ENCODE data around the gene MBL2. TPM values are rescaled to one million over a fixed set of nuclear protein-coding genes. Genes with fewer than 3 reads are reported as not detected.

MBL2 gene
- polyA plus RNA-seq, 1 of the 3 experiments (the other 2 are of a cell fraction), result not detected

DNA sequence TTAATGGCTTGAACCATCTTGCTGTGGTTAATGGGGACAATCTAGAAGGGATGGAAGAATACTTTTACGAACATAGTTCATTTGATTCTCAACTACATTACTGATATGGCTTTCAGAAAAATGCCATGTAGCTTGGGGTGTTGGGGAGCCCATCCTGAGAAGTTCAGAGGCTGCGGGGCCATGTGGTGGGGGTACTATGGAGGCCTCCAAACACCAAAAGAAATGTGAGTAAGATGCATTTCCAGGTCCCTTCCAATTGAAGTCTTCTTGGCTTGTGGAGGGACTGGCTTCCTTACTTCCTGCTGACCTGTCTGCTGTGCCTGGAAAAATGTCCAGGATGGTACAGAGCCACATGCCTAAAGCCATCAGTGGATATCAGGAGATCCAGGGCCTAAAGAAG lies 1.6 kb upstream of the MBL2 start (continued):
- TF ChIP-seq, protein P1, sequence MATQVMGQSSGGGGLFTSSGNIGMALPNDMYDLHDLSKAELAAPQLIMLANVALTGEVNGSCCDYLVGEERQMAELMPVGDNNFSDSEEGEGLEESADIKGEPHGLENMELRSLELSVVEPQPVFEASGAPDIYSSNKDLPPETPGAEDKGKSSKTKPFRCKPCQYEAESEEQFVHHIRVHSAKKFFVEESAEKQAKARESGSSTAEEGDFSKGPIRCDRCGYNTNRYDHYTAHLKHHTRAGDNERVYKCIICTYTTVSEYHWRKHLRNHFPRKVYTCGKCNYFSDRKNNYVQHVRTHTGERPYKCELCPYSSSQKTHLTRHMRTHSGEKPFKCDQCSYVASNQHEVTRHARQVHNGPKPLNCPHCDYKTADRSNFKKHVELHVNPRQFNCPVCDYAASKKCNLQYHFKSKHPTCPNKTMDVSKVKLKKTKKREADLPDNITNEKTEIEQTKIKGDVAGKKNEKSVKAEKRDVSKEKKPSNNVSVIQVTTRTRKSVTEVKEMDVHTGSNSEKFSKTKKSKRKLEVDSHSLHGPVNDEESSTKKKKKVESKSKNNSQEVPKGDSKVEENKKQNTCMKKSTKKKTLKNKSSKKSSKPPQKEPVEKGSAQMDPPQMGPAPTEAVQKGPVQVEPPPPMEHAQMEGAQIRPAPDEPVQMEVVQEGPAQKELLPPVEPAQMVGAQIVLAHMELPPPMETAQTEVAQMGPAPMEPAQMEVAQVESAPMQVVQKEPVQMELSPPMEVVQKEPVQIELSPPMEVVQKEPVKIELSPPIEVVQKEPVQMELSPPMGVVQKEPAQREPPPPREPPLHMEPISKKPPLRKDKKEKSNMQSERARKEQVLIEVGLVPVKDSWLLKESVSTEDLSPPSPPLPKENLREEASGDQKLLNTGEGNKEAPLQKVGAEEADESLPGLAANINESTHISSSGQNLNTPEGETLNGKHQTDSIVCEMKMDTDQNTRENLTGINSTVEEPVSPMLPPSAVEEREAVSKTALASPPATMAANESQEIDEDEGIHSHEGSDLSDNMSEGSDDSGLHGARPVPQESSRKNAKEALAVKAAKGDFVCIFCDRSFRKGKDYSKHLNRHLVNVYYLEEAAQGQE (IDR thresholded peaks at IDR 0.05; ENCODE audit: low read depth, low read length), result no peak

DNA sequence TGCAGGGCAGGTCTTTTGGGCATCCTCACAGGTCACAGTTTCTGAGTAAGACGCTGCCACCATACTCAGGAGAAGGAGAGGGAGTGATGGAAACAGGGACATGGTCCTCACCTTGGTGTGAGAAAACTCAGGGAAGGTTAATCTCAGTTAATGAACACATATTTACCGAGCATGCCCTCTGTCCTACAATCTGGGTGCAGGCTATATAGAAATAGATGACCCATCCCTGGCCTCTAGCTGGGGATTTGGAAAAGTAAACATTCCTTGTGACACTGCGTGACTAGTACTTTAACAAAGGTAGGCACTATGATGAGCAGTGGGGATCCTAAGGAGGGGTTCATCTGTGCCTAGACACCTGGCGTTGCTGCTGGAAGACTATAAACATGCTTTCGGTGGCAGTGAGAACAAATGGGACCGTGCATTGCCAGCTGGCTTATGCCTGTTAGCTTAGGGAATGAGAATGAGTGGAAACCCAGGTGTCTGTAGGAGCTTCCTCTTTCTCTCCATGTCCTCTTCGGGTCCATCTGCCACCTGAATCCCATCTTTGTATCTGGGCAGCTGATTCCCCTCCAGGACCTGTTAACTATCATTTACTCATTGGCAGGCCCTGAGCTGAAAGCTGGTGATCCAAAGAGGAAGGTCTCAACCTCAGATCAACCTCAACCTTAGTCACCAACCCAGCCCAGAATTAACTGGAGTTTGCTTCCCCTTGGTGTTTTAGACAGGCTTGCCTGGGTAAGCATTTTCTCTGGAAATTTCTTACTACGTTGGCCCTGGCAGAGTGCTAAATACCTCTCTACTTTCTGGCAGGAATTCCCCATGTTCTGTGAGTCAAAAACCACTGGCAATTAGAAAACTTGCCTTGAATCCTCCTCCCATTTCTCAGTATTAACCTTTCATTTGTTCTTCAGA lies 794 bp downstream of the MBL2 start:
- Histone ChIP-seq H3K36me3 (replicated peaks in 1 of 2; ENCODE audit: control insufficient read depth in 1 of 2, insufficient read depth in 2 of 2, low read length in 1 of 2) (no peaks in the 10 kb centered on the region), H3K4me3 (ENCODE audit: low read depth in 2 of 2, low read length in 1 of 2) (no peak overlapping the region), H3F3A (replicated peaks; ENCODE audit: insufficient read depth) (no peaks in the 10 kb centered on the region), H4K20me1 (ENCODE audit: insufficient read depth) (no peaks in the 10 kb centered on the region), H3K9me3 (no peaks in the 10 kb centered on the region), H3K4me1 (ENCODE audit: control insufficient read depth in 1 of 2, insufficient read depth in 2 of 2, low read depth in 1 of 2, low read length in 1 of 2) (peaks cover 0 to 3% of the 10 kb centered on the region in 2 experiments; a peak in 1 of 4 replicates), H3K9ac (no peak overlapping the region), H3K4me2 (no peak overlapping the region), H3K79me2 (ENCODE audit: insufficient read depth) (no peaks in the 10 kb centered on the region), H3K9me2 (no peaks in the 10 kb centered on the region), H3K27ac (ENCODE audit: low read depth in 2 of 2, low read length in 1 of 2) (no peak overlapping the region), H2AFZ (ENCODE audit: low read depth) (no peak overlapping the region), H3K27me3 (ENCODE audit: insufficient read depth) (no peaks in the 10 kb centered on the region)
- ChIA-PET POLR2A (no interaction called here), CTCF (interaction anchor here (1.0 to 3.6 kb wide), 5 partner anchors 8 to 463 kb away, joined by 3 to 13 read pairs (median 4); no protein-coding TSS in a partner anchor)
- TF ChIP-seq CHD2 (IDR thresholded peaks at IDR 0.05; ENCODE audit: low read length, partially characterized antibody) (no peak), RAD21 (IDR thresholded peaks at IDR 0.05; ENCODE audit: low read length) (no peak)
- 42% methylated on average over 8 of the region's 8 CpGs for WGBS (ENCODE audit: low lambda C conversion rate)
- DNase-seq, result no peak

DNA sequence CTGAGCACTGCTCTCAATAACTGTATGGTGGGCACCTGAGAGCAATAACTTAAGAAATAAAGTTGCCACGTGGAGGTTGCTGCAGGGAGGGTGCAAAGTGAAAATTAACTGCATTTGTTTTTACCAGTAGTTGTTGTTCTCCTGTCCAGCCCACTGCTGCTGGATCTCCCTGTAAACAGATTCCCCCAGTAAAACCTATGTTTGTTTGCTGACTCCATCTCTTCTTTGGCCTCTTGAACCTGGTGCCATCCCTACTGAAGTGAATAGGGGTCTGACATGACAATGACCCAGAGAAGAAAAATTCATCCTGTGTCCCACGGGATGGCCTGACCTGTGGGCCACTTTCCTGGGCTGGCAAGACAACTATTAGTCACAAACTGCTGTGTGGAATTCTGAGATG lies 1.7 kb downstream of the MBL2 start:
- Histone ChIP-seq H3K79me2 (ENCODE audit: insufficient read depth) (no peaks in the 10 kb centered on the region), H3K4me1 (ENCODE audit: control insufficient read depth in 1 of 2, insufficient read depth in 2 of 2, low read depth in 1 of 2, low read length in 1 of 2) (peaks cover 0 to 3% of the 10 kb centered on the region in 2 experiments; a peak in 1 of 4 replicates), H3K9me3 (no peaks in the 10 kb centered on the region), H3K27me3 (ENCODE audit: insufficient read depth) (no peaks in the 10 kb centered on the region), H3K27ac (ENCODE audit: low read depth in 2 of 2, low read length in 1 of 2) (no peak overlapping the region), H2AFZ (ENCODE audit: low read depth) (no peak overlapping the region), H4K20me1 (ENCODE audit: insufficient read depth) (no peaks in the 10 kb centered on the region), H3F3A (replicated peaks; ENCODE audit: insufficient read depth) (no peaks in the 10 kb centered on the region), H3K36me3 (replicated peaks in 1 of 2; ENCODE audit: control insufficient read depth in 1 of 2, insufficient read depth in 2 of 2, low read length in 1 of 2) (no peaks in the 10 kb centered on the region), H3K4me3 (ENCODE audit: low read depth in 2 of 2, low read length in 1 of 2) (no peak overlapping the region), H3K9ac (no peak overlapping the region), H3K4me2 (no peak overlapping the region), H3K9me2 (no peaks in the 10 kb centered on the region)
- ChIA-PET POLR2A (no interaction called here), CTCF (interaction anchor here (1.0 to 3.6 kb wide), 6 partner anchors 8 to 462 kb away, joined by 3 to 13 read pairs (median 6); no protein-coding TSS in a partner anchor)
- no peak for DNase-seq
- WGBS (ENCODE audit: low lambda C conversion rate), result 5% methylated on average over 2 of the region's 2 CpGs
- TF ChIP-seq ELF1 (IDR thresholded peaks at IDR 0.05) (no peak), GATA2 (CRISPR knock-in tag; IDR thresholded peaks at IDR 0.05) (no peak), RFX5 (IDR thresholded peaks at IDR 0.05; ENCODE audit: low read length) (no peak), FOSL2 (IDR thresholded peaks at IDR 0.05; ENCODE audit: borderline replicate concordance, low read depth) (no peak), GABPA (IDR thresholded peaks at IDR 0.05; ENCODE audit: low read depth) (no peak), EZH2phosphoT487 (IDR thresholded peaks at IDR 0.05; ENCODE audit: borderline replicate concordance, low read depth) (no peak), MEF2A (IDR thresholded peaks at IDR 0.05; ENCODE audit: borderline replicate concordance, low read depth) (no peak), JUND (IDR thresholded peaks at IDR 0.05) (no peak), POLR2AphosphoS5 (IDR thresholded peaks at IDR 0.05; ENCODE audit: low read depth, low read length) (no peak)
- TF ChIP-seq, protein P2, sequence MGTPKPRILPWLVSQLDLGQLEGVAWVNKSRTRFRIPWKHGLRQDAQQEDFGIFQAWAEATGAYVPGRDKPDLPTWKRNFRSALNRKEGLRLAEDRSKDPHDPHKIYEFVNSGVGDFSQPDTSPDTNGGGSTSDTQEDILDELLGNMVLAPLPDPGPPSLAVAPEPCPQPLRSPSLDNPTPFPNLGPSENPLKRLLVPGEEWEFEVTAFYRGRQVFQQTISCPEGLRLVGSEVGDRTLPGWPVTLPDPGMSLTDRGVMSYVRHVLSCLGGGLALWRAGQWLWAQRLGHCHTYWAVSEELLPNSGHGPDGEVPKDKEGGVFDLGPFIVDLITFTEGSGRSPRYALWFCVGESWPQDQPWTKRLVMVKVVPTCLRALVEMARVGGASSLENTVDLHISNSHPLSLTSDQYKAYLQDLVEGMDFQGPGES (IDR thresholded peaks at IDR 0.05; ENCODE audit: low read depth, low read length), result no peak
- TF ChIP-seq, protein P3, sequence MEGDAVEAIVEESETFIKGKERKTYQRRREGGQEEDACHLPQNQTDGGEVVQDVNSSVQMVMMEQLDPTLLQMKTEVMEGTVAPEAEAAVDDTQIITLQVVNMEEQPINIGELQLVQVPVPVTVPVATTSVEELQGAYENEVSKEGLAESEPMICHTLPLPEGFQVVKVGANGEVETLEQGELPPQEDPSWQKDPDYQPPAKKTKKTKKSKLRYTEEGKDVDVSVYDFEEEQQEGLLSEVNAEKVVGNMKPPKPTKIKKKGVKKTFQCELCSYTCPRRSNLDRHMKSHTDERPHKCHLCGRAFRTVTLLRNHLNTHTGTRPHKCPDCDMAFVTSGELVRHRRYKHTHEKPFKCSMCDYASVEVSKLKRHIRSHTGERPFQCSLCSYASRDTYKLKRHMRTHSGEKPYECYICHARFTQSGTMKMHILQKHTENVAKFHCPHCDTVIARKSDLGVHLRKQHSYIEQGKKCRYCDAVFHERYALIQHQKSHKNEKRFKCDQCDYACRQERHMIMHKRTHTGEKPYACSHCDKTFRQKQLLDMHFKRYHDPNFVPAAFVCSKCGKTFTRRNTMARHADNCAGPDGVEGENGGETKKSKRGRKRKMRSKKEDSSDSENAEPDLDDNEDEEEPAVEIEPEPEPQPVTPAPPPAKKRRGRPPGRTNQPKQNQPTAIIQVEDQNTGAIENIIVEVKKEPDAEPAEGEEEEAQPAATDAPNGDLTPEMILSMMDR (IDR thresholded peaks at IDR 0.05), result no peak
- TF ChIP-seq, protein P4, sequence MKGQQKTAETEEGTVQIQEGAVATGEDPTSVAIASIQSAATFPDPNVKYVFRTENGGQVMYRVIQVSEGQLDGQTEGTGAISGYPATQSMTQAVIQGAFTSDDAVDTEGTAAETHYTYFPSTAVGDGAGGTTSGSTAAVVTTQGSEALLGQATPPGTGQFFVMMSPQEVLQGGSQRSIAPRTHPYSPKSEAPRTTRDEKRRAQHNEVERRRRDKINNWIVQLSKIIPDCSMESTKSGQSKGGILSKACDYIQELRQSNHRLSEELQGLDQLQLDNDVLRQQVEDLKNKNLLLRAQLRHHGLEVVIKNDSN (IDR thresholded peaks at IDR 0.05; ENCODE audit: borderline replicate concordance, low read depth), result no peak
- TF ChIP-seq, protein P5, sequence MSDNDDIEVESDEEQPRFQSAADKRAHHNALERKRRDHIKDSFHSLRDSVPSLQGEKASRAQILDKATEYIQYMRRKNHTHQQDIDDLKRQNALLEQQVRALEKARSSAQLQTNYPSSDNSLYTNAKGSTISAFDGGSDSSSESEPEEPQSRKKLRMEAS (IDR thresholded peaks at IDR 0.05; ENCODE audit: low read depth), result no peak

Data from SK-N-SH (cell line).